Measurements from ENCODE around the gene TTLL10.

TTLL10 gene

GRCh38 chr1:1157914-1158710, 15.6 kb upstream of the TTLL10 start:
- DNase-seq, result no peak

GRCh38 chr1:1160281-1160930, 13.3 kb upstream of the TTLL10 start:
- DNase-seq, result no peak

GRCh38 chr1:1161078-1161682, 12.5 kb upstream of the TTLL10 start:
- DNase-seq, result no peak

- no peak for DNase-seq
Observed at GRCh38 chr1:1161683-1162079, 12.0 kb upstream of the TTLL10 start.

- DNase-seq, result no peak
Observed at GRCh38 chr1:1162597-1163537, 10.8 kb upstream of the TTLL10 start.

- DNase-seq, result no peak
Observed at GRCh38 chr1:1163538-1164070, 10.1 kb upstream of the TTLL10 start.

DNA sequence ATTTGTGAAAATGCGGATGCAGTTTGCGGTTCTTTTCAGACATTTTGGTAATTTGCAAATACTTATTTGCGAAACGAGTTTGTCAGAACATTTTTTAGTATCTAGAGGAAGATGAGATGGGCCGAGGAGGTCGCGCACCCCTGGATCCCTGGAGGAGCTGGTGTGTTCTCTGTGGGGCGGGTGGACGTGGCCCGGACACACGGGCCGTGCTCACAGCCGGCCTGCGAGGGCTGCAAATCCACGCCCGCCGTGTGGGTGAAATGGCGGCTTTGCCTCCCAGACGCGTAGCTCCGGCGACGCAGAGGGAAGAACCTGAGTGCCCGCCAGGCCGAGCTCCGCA, 9.3 kb upstream of the TTLL10 start:
- DNase-seq, result no peak

GRCh38 chr1:1164701-1165451, 8.8 kb upstream of the TTLL10 start:
- DNase-seq, result no peak

DNA sequence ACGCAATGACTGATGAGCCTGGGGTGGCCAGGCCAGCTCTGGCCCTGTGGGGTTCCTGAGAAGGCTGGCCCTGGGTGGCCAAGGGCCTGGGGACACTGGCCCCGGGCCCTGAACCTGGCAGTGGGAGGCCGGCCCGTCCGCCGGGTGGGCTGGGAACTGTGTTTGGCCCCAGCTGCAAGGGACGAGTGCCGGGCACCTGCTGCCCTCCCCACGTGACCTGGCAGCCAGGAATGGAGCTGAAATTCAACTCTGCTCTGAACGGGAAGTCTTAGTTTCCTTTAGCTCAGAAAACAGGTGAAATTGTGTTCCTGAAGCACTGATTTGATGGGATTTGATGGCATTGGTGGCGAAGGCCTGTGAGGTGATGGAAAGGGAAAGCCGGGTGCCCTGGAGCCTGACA, 8.2 kb upstream of the TTLL10 start:
- no peak for DNase-seq

- no peak for DNase-seq
Observed at GRCh38 chr1:1165900-1166421, 7.7 kb upstream of the TTLL10 start.

GRCh38 chr1:1166642-1167397, 6.9 kb upstream of the TTLL10 start:
- no peak for DNase-seq

- no peak for DNase-seq
Observed at GRCh38 chr1:1167398-1167821, 6.3 kb upstream of the TTLL10 start.

- no peak for DNase-seq
Observed at GRCh38 chr1:1167841-1168450, 5.7 kb upstream of the TTLL10 start.

- DNase-seq, result peak; percentile 29
Observed at GRCh38 chr1:1168451-1169411, 4.9 kb upstream of the TTLL10 start.

DNA sequence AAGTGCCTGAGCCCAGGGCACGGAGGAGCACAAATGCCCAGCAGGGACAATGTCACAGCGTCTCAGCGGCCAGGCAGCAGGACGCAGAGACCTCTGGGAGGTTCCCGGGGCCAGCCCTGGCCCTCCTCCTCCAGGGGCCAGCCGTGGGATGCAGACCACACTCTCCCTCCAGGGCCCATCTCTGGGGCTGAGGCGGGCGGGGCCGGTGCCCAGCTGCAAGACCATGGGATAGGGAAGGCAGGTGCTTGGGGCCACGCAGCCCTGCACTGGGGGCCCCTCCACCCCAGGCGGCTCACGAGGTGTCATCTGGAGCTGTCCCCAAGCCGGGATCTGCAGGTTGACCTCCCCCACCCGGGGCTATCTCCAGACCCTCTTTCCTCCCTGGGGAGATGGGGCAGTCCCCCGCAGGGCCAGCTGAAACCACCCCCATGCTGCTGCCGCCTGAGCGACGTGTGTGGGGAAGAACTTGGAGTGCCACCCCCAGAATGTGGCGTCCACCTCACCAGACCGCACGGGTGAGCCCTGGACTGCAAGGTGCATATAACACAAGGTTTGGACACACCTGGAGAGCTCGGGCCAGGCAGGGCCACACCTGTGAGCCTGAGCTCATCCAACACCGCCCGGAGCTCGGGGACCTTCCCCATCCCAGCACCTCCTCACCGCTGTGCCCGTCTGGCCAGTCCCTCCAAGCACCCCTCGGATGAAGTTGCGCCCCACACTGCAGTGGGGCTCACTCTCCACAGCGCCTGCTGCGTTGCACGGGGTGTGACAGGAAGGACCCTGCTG, 4.1 kb upstream of the TTLL10 start:
- no peak for DNase-seq

DNA sequence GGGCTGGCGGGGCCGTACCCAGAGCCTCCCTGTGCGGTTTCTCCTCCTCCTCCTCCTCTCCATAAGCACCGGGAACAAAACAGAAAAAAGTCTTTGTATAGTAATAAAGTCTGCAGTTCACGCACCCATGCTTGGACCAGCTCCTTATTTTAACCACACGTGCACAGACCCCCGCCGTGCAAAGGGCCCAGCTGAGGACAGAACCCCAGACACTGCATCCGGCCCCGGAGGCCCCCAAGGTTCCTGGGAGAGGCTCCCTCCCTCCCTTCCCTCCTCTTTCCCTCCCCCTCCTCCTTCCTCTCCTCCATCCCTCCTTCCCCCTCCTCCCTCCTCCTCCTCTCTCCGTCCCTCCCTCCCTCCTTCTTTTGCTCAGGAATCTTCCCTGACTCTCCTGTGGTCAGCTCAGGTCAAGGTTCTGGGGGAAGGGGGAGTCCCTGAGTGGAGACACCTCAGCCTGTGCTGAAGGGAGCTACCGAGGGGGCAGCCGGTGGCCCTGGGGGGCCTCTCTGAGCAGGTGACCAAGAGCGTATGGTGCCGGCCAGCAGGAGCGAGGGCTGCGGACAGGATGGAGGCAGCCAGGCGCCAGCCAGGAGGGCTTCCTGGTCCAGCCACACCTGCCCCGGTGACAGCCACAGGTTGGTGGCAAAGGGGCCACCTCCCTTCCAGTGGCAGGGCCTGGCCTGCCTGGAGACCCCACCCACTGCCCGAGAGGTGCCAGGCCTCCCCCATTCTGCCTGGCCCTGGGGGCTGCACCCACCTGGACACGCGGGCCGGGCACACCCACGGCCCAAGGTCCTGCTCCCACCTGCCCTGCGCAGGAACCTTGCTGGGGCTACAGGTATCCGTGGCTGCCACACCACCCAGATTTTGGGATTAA, 3.2 kb upstream of the TTLL10 start:
- no peak for DNase-seq

DNA sequence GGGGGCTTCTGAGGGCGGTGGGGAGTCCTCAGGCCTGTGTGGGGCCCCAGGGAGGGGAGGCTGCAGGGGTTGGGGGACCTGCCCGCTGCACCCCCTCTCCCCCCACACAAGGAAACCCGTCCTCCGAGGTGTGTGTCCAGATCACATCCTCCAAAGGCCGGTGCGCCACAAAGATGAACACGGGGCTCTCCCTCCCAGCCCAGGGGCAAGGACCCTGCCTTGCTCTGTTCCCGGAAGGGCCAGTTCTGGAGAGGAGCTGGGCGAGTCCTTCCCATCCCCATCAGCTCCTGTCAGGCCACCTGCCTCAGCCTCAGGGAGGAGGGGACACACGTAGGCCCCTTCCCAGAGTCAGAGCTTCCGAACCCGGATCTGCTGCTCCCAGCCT, 2.5 kb upstream of the TTLL10 start:
- no peak for DNase-seq

All from NCI-H82 (cell line).